HCT116 (cell line): ENCODE measurements around the gene PPP1CC. TPM values are rescaled to one million over a fixed set of nuclear protein-coding genes. Genes with fewer than 3 reads are reported as not detected.

Source experiments
- ATAC-seq: fragments of 200-7000 bp; cut with Tn5 transposase; 2 replicates; pipeline ENCODE4 v1.9.1; 2020; ENCODE audit warnings: mild to moderate bottlenecking, moderate library complexity
- BruUV-seq: library from RNA; stranded (reverse); fragments of 400-500 nt; replicated peaks from 2 replicates; lab custom pipeline; 2021; lab: Mats Ljungman, UMichigan
- CTCF ChIA-PET: fragments of 300-600 bp; sonication (Branson Sonifier 250); formaldehyde crosslinking; loops from one replicate; lab custom pipeline; 2021; ENCODE audit warnings: antibody characterized with exemption; lab: Charles Lee
- POLR2A ChIA-PET: fragments of 300-600, 350-600 bp; sonication (Branson Sonifier 250); formaldehyde crosslinking; loops from one replicate; lab custom pipeline; 2021; ENCODE audit warnings: antibody characterized with exemption; lab: Charles Lee
- RAD21 ChIA-PET, 2 experiments: fragments of 300-600 bp; sonication (Branson Sonifier 250); formaldehyde crosslinking; loops; one replicate each; lab custom pipeline; 2023; ENCODE audit warnings: low total read pairs in 2 of 2; ENCODE audit not compliant: uncharacterized antibody in 2 of 2, unreplicated experiment in 2 of 2, low non-redundant PET in 1 of 2; lab: Charles Lee
- DNase-seq: peaks from one replicate; pipeline ENCODE4 v3.0.0-alpha.2; 2010; ENCODE audit warnings: low read depth, low spot score
- H2AFZ ChIP-seq: fragments of 200-600 bp; shearing (Covaris generic), sonication (generic); 2 replicates; pipeline ENCODE4 v1.6.1; 2017; ENCODE audit warnings: low read depth, mixed run types, mixed read lengths, antibody characterized with exemption, low read length; ENCODE audit not compliant: poor library complexity, severe bottlenecking
- H3K27ac ChIP-seq: 2 replicates; pipeline ENCODE4 v1.5.1; 2012; ENCODE audit warnings: low read depth, low read length
- H3K27me3 ChIP-seq: fragments of 200-600 bp; sonication (generic); 2 replicates; pipeline ENCODE4 v1.6.1; 2016; ENCODE audit warnings: mixed run types, low read length, mixed read lengths; ENCODE audit not compliant: insufficient read depth
- H3K36me3 ChIP-seq, 2 experiments: fragments of 200-500 bp in 1 of 2; fragments of 200-600 bp in 1 of 2; sonication (Bioruptor generic) in 1 of 2; sonication (generic) in 1 of 2; 2 replicates each; pipeline versions ENCODE4 v1.5.1 to v1.6.1; 2014 to 2016; ENCODE audit warnings: low read length in 2 of 2, inconsistent platforms in 1 of 2, mixed read lengths in 1 of 2, mixed run types in 1 of 2; ENCODE audit not compliant: insufficient read depth in 2 of 2, control insufficient read depth in 1 of 2
- H3K4me1 ChIP-seq, 2 experiments: fragments of 200-600 bp in 1 of 2; sonication (generic) in 1 of 2; 2 replicates each; pipeline versions ENCODE4 v1.5.1 to v1.6.1; 2012 to 2017; ENCODE audit warnings: low read length in 2 of 2, inconsistent platforms in 1 of 2, mild to moderate bottlenecking in 1 of 2, mixed read lengths in 1 of 2, mixed run types in 1 of 2, moderate library complexity in 1 of 2; ENCODE audit not compliant: insufficient read depth in 2 of 2, control insufficient read depth in 1 of 2
- H3K4me2 ChIP-seq: fragments of 200-600 bp; sonication (generic); 2 replicates; pipeline ENCODE4 v1.6.1; 2017; ENCODE audit warnings: mixed run types, low read length, mixed read lengths
- H3K4me3 ChIP-seq, 2 experiments: fragments of 200-600 bp in 1 of 2; sonication (generic) in 1 of 2; replicated peaks in 1 of 2; 2 replicates each; pipeline ENCODE4 v1.5.1; 2011 to 2016; ENCODE audit warnings: low read length in 2 of 2, control low read depth in 1 of 2, low read depth in 1 of 2, mild to moderate bottlenecking in 1 of 2, mixed read lengths in 1 of 2, mixed run types in 1 of 2
- H3K79me2 ChIP-seq: fragments of 200-600 bp; sonication (generic); 2 replicates; pipeline ENCODE4 v1.6.1; 2017; ENCODE audit warnings: mild to moderate bottlenecking, mixed run types, low read length, moderate library complexity, mixed read lengths; ENCODE audit not compliant: insufficient read depth
- H3K9ac ChIP-seq: fragments of 200-600 bp; sonication (generic); 2 replicates; pipeline ENCODE4 v1.6.1; 2016; ENCODE audit warnings: low read length, mixed read lengths
- H3K9me2 ChIP-seq: fragments of 200-600 bp; sonication (generic), shearing (Covaris generic); 2 replicates; pipeline ENCODE4 v1.6.1; 2017; ENCODE audit warnings: mixed run types, mild to moderate bottlenecking, moderate library complexity; ENCODE audit not compliant: insufficient read depth
- H3K9me3 ChIP-seq, 2 experiments: fragments of 200-500 bp in 1 of 2; fragments of 200-600 bp in 1 of 2; sonication (Bioruptor generic) in 1 of 2; sonication (generic) in 1 of 2; 2 replicates each; pipeline ENCODE4 v1.6.1; 2014 to 2017; ENCODE audit warnings: low read length in 2 of 2, mixed read lengths in 2 of 2, inconsistent platforms in 1 of 2, low read depth in 1 of 2, mild to moderate bottlenecking in 1 of 2, mixed run types in 1 of 2, moderate library complexity in 1 of 2; ENCODE audit not compliant: control insufficient read depth in 1 of 2, insufficient read depth in 1 of 2
- H4K20me1 ChIP-seq: fragments of 200-600 bp; sonication (generic), shearing (Covaris generic); 2 replicates; pipeline ENCODE4 v1.6.1; 2017; ENCODE audit warnings: mixed run types, mild to moderate bottlenecking, moderate library complexity; ENCODE audit not compliant: insufficient read depth
- CBX3 ChIP-seq: IDR thresholded peaks from 2 replicates; pipeline ENCODE4 v1.6.1; 2012; ENCODE audit warnings: low read depth
- ELF1 ChIP-seq: IDR thresholded peaks from 2 replicates; pipeline ENCODE4 v1.6.1; 2012; ENCODE audit warnings: low read depth, borderline replicate concordance
- FOSL1 ChIP-seq: IDR thresholded peaks from 2 replicates; pipeline ENCODE4 v1.6.1; 2012; ENCODE audit warnings: low read depth
- JUND ChIP-seq: IDR thresholded peaks from 2 replicates; pipeline ENCODE4 v1.6.1; 2012
- POLR2A ChIP-seq: IDR thresholded peaks from 2 replicates; pipeline ENCODE4 v1.7.0; 2011; ENCODE audit warnings: borderline replicate concordance; ENCODE audit not compliant: insufficient read depth, insufficient read length; ENCODE audit errors: extremely low read depth
- SRF ChIP-seq: IDR thresholded peaks from 2 replicates; pipeline ENCODE4 v1.6.1; 2012; ENCODE audit warnings: low read depth
- TCF7L2 ChIP-seq: IDR thresholded peaks from 2 replicates; pipeline ENCODE4 v1.7.0; 2011; ENCODE audit warnings: borderline replicate concordance, inconsistent platforms; ENCODE audit not compliant: insufficient read depth, insufficient read length; ENCODE audit errors: extremely low read depth
- YY1 ChIP-seq: IDR thresholded peaks from 2 replicates; pipeline ENCODE4 v1.6.1; 2011; ENCODE audit warnings: low read length, low read depth, moderate library complexity, mild to moderate bottlenecking; ENCODE audit not compliant: insufficient replicate concordance; ENCODE audit errors: extremely low read depth
- ZFX ChIP-seq: fragments of 450-650 bp; IDR thresholded peaks from 2 replicates; pipeline ENCODE4 v1.6.1; 2017
- intact Hi-C: fragments of 100-400 bp; cut with micrococcal nuclease; formaldehyde crosslinking; loops from 2 replicates; pipeline ENCODE4 v1.10.0; 2022
- total RNA-seq: library from RNA; stranded (reverse); gene quantifications from one replicate; pipeline ENCODE4 v1.2.1, GENCODE V29; 2021; ENCODE audit not compliant: unreplicated experiment
- TF ChIP-seq, protein P1 (sequence below): IDR thresholded peaks from 2 replicates; pipeline ENCODE4 v1.6.1; 2011; ENCODE audit warnings: mild to moderate bottlenecking, low read length, moderate library complexity; ENCODE audit not compliant: insufficient replicate concordance; ENCODE audit errors: extremely low read depth
- TF ChIP-seq, protein P2 (sequence below): IDR thresholded peaks from 2 replicates; pipeline ENCODE4 v1.6.1; 2012; ENCODE audit warnings: low read depth

PPP1CC gene
- total RNA-seq, 1 experiment from 2014 or later = 248 TPM

- no peak for TF ChIP-seq FOSL1
- TF ChIP-seq, all 23 proteins: peak for 0
Measured at GRCh38 chr12:110728628-110729027, 14.1 kb downstream of the PPP1CC start (continued).

- TF ChIP-seq CBX3 (no peak), ZFX (no peak), SRF (no peak), POLR2A (no peak), ELF1 (no peak), YY1 (no peak), TCF7L2 (no peak), JUND (no peak)
- TF ChIP-seq, protein P1, sequence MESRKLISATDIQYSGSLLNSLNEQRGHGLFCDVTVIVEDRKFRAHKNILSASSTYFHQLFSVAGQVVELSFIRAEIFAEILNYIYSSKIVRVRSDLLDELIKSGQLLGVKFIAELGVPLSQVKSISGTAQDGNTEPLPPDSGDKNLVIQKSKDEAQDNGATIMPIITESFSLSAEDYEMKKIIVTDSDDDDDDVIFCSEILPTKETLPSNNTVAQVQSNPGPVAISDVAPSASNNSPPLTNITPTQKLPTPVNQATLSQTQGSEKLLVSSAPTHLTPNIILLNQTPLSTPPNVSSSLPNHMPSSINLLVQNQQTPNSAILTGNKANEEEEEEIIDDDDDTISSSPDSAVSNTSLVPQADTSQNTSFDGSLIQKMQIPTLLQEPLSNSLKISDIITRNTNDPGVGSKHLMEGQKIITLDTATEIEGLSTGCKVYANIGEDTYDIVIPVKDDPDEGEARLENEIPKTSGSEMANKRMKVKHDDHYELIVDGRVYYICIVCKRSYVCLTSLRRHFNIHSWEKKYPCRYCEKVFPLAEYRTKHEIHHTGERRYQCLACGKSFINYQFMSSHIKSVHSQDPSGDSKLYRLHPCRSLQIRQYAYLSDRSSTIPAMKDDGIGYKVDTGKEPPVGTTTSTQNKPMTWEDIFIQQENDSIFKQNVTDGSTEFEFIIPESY = no peak
- TF ChIP-seq, protein P2, sequence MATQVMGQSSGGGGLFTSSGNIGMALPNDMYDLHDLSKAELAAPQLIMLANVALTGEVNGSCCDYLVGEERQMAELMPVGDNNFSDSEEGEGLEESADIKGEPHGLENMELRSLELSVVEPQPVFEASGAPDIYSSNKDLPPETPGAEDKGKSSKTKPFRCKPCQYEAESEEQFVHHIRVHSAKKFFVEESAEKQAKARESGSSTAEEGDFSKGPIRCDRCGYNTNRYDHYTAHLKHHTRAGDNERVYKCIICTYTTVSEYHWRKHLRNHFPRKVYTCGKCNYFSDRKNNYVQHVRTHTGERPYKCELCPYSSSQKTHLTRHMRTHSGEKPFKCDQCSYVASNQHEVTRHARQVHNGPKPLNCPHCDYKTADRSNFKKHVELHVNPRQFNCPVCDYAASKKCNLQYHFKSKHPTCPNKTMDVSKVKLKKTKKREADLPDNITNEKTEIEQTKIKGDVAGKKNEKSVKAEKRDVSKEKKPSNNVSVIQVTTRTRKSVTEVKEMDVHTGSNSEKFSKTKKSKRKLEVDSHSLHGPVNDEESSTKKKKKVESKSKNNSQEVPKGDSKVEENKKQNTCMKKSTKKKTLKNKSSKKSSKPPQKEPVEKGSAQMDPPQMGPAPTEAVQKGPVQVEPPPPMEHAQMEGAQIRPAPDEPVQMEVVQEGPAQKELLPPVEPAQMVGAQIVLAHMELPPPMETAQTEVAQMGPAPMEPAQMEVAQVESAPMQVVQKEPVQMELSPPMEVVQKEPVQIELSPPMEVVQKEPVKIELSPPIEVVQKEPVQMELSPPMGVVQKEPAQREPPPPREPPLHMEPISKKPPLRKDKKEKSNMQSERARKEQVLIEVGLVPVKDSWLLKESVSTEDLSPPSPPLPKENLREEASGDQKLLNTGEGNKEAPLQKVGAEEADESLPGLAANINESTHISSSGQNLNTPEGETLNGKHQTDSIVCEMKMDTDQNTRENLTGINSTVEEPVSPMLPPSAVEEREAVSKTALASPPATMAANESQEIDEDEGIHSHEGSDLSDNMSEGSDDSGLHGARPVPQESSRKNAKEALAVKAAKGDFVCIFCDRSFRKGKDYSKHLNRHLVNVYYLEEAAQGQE = no peak
- TF ChIP-seq, all 23 proteins: peak for 0
- H3K9me2 ChIP-seq = no peaks in the 10 kb centered on the region
- H3K9me3 ChIP-seq = no peaks in the 10 kb centered on the region
- peaks cover 96% of the 10 kb centered on the region for H3K79me2 ChIP-seq
- no peaks in the 10 kb centered on the region for H3K27me3 ChIP-seq
- CTCF ChIA-PET = interaction anchor here (1.1 kb wide), 1 partner anchor 9 kb away, joined by 3 read pairs; no protein-coding TSS in a partner anchor
- TSS peak; percentile 7 for BruUV-seq
- H4K20me1 ChIP-seq = peaks cover 60% of the 10 kb centered on the region
- ATAC-seq (no peak), DNase-seq (no peak)
- H3K4me2 ChIP-seq = no peak overlapping the region
- H3K9ac ChIP-seq = no peak overlapping the region
- H3K27ac ChIP-seq = no peak overlapping the region
- H3K4me1 ChIP-seq = no peaks in the 10 kb centered on the region
- RAD21 ChIA-PET = no interaction called here
- intact Hi-C loops = no loop called here
- POLR2A ChIA-PET = interaction anchor here (0.7 kb wide), 1 partner anchor 780 kb away, joined by 3 read pairs; no protein-coding TSS in a partner anchor
- no peak overlapping the region for H2AFZ ChIP-seq
- H3K4me3 ChIP-seq = no peak overlapping the region
- peaks cover 75 to 83% of the 10 kb centered on the region in 2 experiments for H3K36me3 ChIP-seq
Measured at GRCh38 chr12:110726708-110727369, 15.9 kb downstream of the PPP1CC start.
